CD4-positive, alpha-beta T cell treated with Interleukin-4 for 4 hours (primary cell): ENCODE results near the gene KRTAP5-1.

Source experiments
- DNase-seq: peaks from one replicate; pipeline ENCODE4 v3.0.0-alpha.2; 2020

KRTAP5-1 gene

DNA sequence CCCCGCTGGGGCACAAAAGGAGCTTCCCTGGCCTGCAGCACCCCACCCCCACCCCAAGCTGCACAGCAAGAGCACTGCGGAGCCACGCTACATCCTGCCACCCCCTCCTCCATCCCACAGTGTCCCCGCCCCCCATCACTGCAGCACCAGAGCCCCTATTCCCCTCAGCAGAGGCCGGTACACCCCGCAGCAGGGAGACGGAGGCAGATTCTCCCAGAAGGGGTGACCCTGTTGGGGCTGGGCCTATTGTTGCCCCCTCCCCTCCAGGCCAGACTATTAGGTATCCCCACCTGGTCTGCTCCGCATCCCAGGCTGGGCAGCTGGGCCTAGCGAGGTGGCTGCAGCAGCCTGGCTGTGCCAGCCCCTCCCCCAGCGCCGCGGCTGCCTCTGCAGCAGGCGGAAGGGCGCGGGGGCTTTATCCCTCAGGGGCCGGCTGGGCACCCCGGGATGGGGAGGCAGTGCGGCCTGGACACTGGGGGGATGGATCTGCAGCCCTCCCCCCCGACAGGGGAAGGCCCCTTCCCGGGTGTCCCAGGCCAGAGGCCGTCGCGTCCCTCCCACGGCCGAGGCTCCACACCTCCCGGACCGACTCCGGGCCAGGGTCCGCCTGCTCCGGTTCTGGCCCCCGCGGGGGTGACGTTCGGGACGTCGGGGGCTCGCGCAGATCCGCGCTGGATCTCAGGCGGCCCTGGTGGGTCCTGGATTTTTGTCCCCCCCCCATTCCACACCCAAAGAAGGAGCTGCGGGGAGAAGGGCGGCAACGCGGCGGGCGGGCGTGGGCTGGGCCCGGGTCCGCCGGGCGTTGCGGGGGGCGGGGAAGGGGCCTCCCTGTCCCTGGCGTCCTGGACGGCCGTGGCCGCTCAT, 14.0 kb downstream of the KRTAP5-1 start:
- DNase-seq: no peak

DNA sequence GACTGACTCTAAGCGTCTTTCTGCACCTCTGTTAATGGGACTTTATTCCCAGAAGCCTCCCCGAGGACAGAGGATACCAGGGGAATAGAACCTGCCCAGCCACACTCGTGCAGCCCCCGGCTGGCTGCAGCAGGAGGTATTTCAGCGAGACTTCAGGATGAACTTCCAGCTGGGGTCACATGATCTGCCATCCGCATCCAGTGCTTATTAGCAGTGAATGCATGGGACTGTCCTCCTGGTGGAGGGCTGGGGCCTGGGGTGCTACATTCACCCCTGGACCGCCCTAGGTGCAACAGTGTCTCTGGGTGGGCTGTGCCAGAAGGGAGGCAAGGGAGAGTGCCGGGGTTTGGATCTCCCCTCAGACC, 14.6 kb downstream of the KRTAP5-1 start:
- DNase-seq: no peak

DNA sequence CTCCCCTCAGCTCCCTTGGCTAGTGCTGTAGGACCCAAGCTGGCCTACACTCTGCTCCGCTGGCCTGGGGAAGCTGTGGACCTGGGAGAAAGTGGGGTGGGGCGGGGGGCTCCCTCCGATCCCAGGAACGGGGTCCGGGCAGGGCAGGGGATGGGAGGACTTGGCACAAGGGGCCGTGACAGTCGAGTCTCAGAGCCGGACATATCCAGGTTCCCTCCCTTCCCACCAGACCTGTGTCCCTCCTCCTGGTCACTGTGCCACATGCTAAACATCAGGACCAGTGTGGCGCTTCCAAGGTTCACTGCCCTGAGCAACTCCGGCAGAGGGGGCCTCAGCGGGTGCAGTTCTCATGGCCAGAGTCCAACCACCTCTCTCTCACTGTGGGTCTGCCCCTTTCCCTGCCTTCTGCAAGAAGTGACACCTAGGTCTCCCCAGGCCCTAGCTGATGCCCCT, 15.1 kb downstream of the KRTAP5-1 start:
- no peak for DNase-seq

GRCh38 chr11:1569251-1569780, 15.8 kb downstream of the KRTAP5-1 start:
- DNase-seq: no peak

GRCh38 chr11:1568441-1568911, 16.6 kb downstream of the KRTAP5-1 start:
- peak; percentile 81 for DNase-seq

GRCh38 chr11:1567721-1568100, 17.4 kb downstream of the KRTAP5-1 start:
- no peak for DNase-seq

- no peak for DNase-seq
Measured at GRCh38 chr11:1567052-1567720, 17.9 kb downstream of the KRTAP5-1 start.

DNA sequence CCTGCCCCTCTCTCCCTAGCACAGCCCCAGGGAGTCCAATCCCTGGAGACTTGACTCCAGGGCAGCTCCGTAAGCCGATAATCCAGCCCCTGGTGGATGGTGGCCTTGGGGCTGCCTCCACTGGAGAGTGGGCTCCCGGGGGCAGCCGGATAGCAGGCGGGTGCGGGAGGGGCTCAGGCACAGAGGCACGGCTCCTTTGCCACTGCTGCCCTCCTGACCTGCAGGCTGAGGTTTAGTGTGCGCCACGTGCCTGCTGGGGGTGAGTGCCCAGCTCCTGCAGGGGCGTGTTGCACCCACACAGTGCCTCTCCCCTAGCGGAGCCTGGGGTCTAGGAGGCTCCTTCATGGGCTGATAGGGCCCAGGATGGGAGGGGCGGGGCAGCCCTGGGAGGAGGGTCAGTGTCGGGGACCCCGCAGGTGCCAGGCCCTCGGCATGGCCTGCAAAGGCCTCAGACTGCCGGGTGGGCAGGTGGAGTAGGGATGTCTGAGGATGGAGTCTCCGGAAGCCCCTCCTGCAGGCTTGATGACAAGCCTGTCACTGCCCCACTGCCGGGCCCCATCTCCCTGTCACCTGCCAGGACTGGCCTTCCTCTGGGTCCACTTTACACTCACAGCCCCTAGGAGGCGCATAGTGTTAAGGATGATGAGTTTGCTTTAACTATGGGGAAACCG, 18.6 kb downstream of the KRTAP5-1 start:
- no peak for DNase-seq

GRCh38 chr11:1565904-1566247, 19.2 kb downstream of the KRTAP5-1 start:
- DNase-seq: no peak

DNA sequence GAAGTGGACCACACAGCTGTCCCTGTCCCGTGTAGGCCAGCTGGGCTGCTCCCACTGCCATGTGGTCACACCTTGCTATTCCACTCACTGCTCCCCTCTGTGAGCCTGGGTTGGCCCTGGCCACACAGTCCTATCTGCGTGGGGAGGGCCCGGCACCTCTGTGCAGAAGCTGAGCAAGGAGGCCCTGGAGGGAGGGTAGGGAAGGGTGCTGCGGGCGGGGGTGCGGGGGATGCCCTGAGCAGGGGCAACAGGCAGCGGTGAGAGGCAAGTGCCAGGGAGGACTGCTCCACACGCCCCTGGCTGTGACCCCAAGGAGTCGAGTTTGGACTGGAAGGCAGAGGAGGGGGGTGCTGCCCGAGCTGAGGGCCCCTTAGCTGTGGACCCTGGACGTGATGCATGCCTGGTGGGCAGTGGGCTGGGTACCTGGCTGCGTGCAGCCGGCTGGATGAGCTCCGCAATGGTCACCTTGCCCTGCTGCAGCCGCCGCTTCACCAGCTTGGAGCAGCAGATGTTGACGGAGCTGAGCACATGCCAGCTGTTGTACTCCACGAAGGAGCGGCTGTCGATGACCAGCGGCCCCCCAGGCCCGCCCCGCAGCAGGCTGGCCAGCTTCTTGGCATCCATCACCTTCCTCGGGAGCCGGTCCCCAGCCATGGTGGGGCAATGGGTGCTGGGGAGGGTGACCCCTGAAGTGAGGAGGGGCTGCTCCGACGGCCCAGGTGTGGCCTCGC, 19.7 kb downstream of the KRTAP5-1 start:
- DNase-seq: no peak

- DNase-seq: no peak
Measured at GRCh38 chr11:1564535-1565172, 20.4 kb downstream of the KRTAP5-1 start.

- DNase-seq: no peak
Measured at GRCh38 chr11:1563697-1564534, 21.2 kb downstream of the KRTAP5-1 start.

DNA sequence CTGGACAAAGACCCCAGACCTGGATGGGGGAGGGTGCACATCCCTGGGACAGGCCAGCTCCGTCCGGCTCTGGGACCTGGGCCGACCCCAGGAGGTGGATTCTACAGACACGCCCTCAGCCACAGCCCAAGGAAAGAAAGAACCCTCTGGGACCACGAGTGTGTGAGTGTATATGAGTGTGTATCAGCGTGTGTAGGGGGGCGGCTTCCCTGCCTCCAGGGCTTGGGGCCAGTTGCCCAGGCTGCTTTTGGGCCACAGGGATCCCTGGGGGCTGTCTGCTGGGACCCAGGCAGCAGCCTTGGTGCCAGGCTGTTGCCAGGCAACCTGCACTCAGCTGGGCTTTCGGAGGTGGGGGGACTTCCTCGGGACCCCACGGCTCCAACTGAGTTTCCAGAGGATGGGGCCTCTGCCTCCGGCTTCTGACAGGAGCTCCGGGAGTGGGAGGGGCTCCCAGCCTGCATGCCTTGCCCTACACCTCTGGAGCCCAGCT, 21.9 kb downstream of the KRTAP5-1 start:
- no peak for DNase-seq

GRCh38 chr11:1562469-1563148, 22.5 kb downstream of the KRTAP5-1 start:
- DNase-seq: no peak

DNA sequence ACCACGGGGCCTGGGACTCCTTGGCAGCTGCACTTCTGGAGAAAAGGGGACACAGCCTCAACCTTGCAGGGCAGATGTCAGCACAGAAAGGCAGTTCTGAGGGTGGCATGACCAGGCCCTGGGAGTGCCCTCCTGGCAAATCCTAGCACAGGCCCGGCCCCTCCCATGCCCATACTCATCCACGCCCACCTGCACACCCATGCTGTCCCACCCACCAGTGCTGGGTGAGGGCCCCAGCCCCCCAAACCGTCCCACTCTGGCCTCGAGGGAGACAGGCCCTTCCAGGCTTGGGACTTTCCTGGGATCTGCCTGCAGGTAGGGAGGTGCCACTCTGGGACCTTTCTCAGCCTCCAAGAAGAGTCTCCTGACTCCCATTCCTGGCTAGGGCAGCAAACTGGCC, 23.1 kb downstream of the KRTAP5-1 start:
- no peak for DNase-seq

DNA sequence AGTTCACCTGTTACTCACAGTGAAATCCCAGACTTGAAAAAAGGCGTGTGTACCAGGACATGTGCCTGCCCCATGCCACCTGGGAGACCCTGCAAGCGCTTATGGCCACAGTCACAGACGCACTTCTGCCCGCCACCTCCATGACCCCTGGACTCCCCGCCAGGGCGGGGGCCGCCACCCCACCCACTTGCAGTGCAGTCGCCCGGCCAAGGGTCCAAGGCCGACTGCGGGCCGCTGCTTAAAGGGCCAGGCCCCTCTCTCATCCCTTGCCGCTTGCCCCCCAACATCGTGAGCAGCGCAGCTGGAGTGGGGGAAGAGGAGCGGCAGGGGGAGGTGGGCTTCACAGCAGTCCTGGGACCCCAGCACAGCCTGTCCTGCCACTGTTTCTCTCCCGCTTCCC, 23.8 kb downstream of the KRTAP5-1 start:
- no peak for DNase-seq

GRCh38 chr11:1560649-1561251, 24.3 kb downstream of the KRTAP5-1 start:
- no peak for DNase-seq

DNA sequence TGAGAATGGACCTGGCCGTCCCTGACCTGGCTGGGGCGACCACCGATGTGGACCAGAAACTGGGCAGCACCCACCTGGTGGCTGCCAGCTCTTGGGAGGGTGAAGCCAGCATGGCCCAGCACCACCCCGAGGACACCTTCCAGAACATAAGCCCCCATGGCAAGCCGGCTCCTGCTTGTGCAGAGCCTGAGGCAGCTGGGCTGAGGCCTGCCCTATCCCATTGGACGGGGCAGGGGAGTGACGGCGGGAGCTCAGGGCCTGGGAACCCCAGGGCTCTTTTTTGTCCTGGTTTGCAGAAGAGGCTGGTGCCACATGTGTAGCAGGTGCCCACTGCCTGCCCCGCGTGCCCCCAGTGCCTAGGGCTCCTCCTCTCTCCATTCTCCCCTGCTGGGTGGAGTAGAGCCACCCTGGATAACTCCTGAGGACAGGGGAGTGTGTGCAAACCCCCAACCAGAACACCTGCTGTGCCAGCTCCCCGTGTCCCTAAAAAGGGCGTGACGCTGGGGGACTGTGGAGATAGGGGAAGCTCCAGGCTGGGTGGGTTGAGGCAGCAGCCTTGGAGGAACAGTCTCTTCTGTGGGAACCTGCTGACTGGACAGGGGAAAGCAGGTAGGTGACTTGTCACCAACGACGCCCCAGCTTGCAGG, 25.0 kb downstream of the KRTAP5-1 start:
- DNase-seq: no peak

DNA sequence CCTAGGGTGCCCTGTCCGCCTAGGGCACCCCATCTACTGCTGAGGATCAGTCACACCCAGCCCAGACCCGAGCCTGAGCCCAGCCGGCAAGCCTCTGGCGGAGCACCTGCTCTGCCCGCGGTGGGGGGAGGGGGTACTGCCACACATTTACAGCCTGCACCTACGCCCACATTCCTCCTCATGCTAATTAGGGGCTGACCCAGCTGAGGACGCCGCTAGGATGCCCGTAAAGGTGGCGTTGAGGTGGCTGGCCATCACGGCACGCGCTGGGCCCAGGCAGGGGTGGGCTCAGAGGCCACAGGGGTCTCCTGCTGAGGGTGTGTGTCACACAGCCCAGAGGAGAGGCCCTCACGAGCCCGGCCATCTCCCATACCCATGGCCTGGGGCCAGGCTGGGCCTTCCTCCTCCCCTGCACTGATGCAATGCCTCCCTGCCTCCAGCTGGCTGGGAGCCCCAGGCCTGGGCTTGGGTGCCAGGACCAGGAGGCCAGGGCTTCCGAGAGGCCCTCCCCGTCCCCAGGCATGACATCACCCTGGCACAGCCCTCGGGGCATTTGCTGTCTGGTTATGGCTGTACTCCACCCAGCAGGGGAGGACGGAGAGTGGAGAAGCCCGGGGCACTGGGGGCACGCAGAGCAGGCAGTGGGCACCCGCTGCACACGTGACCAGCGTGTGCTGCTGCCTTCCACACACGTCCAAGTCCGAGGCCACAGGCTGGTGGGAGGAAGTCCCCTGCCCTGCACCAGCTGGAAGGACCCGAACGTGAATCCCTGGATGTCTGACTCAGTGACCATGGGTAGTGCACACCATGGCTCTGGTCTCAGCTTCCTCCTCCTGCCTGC, 25.8 kb downstream of the KRTAP5-1 start:
- no peak for DNase-seq
